Body of pancreas (tissue), 4 donors: ENCODE measurements around the gene GDPD3.

Experiments used
- CTCF ChIP-seq, 7 experiments: fragments of 450-650 bp in 4 of 7; fragments of 200-600 bp in 3 of 7; sonication (generic) in 3 of 7; IDR thresholded peaks; one replicate each; pipeline ENCODE4 v1.5.1; 2016 to 2019; ENCODE audit warnings: antibody characterized with exemption in 7 of 7
- POLR2A ChIP-seq, 3 donors: fragments of 450-650 bp; IDR thresholded peaks; one replicate each; pipeline ENCODE4 v1.6.1; 2016; ENCODE audit warnings: antibody characterized with exemption in 3 of 3, mild to moderate bottlenecking in 2 of 3

- TF ChIP-seq CTCF (IDR thresholded peaks at IDR 0.05), result no peak
- TF ChIP-seq POLR2A (IDR thresholded peaks at IDR 0.05), result no peak
Measured at GRCh38 chr16:30085247-30085646, 28.1 kb downstream of the GDPD3 start.
